ENCODE data around the gene ACTBL2. TPM values are rescaled to one million over a fixed set of nuclear protein-coding genes. Genes with fewer than 3 reads are reported as not detected.

Gene ACTBL2
- total RNA-seq, 3 donors from 2014 or later (not counting 1 experiment from before 2014, with no cell fraction given): not detected

DNA sequence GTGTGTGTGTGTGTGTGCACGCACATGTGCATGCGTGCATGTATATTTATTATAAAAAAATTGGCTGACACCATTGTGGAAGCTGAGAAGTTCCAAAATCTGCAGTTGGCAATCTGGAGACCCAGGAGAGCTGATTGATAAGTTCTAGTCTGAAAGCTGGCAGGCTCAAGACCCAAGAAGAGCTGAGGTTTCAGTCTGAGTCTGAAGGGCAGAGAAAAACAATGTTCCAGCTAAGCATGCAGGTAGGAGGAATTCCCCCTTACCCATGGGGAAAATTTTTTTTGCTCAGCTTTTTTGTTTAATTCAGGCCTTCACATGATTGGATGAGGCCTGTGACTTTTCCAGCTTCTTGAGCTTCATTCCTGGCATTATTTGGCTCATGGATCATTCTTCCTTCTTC lies 31.2 kb upstream of the ACTBL2 start:
- no peaks in the 10 kb centered on the region for H3K4me1 ChIP-seq (ENCODE audit: control insufficient read depth, insufficient read depth, low read length)
- DNase-seq: no peak
- H3K4me1 Mint-ChIP-seq: no peaks in the 10 kb centered on the region
- intact Hi-C loops (cut with micrococcal nuclease): no loop called here
- 86% methylated on average over 2 of the region's 2 CpGs for WGBS (ENCODE audit: insufficient coverage)
- H3K27me3 ChIP-seq (ENCODE audit: control insufficient read depth, insufficient read depth, low read length): no peaks in the 10 kb centered on the region
- H3K36me3 ChIP-seq (ENCODE audit: control insufficient read depth, insufficient read depth, low read length): no peaks in the 10 kb centered on the region
- H3K9me3 ChIP-seq (ENCODE audit: control insufficient read depth, insufficient read depth, low read length): no peaks in the 10 kb centered on the region
- no peak overlapping the region for H3K4me3 ChIP-seq (ENCODE audit: low read length)
- peaks cover 8 to 17% of the 10 kb centered on the region in 2 donors for H3K27me3 Mint-ChIP-seq (ENCODE audit: low read depth in 2 of 2)
- H3K27ac Mint-ChIP-seq: no peak overlapping the region
- ATAC-seq: no peak
- H3K27ac ChIP-seq (ENCODE audit: low read length): no peak overlapping the region
- H3K9me3 Mint-ChIP-seq: peaks cover 0 to 2% of the 10 kb centered on the region in 2 donors
- no peaks in the 10 kb centered on the region for H3K36me3 Mint-ChIP-seq
- TF ChIP-seq, protein P1, sequence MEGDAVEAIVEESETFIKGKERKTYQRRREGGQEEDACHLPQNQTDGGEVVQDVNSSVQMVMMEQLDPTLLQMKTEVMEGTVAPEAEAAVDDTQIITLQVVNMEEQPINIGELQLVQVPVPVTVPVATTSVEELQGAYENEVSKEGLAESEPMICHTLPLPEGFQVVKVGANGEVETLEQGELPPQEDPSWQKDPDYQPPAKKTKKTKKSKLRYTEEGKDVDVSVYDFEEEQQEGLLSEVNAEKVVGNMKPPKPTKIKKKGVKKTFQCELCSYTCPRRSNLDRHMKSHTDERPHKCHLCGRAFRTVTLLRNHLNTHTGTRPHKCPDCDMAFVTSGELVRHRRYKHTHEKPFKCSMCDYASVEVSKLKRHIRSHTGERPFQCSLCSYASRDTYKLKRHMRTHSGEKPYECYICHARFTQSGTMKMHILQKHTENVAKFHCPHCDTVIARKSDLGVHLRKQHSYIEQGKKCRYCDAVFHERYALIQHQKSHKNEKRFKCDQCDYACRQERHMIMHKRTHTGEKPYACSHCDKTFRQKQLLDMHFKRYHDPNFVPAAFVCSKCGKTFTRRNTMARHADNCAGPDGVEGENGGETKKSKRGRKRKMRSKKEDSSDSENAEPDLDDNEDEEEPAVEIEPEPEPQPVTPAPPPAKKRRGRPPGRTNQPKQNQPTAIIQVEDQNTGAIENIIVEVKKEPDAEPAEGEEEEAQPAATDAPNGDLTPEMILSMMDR (IDR thresholded peaks at IDR 0.05): no peak
- H3K4me3 Mint-ChIP-seq: no peak overlapping the region

DNA sequence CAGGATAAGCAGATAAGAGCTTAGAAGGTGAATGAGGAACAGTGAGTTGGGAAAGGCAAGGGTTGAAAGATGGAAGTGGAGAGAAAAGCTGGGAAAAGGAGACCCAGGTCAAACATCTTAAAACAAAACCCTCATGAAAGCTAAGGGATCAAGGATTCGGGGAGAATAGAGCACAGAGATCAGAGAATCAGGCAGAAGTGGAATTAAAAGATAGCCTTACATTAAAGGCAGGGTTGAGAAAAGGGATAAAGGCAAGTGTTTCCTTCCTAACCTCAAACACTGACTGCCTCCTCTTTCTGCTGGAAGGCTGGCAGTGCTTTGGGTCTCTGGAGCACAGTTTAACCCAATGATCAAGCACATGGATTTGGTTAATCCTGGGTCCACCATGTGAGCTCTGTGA lies 28.7 kb upstream of the ACTBL2 start:
- H3K27ac Mint-ChIP-seq: no peak overlapping the region
- H3K27me3 ChIP-seq (ENCODE audit: control insufficient read depth, insufficient read depth, low read length): no peaks in the 10 kb centered on the region
- no peaks in the 10 kb centered on the region for H3K4me1 Mint-ChIP-seq

DNA sequence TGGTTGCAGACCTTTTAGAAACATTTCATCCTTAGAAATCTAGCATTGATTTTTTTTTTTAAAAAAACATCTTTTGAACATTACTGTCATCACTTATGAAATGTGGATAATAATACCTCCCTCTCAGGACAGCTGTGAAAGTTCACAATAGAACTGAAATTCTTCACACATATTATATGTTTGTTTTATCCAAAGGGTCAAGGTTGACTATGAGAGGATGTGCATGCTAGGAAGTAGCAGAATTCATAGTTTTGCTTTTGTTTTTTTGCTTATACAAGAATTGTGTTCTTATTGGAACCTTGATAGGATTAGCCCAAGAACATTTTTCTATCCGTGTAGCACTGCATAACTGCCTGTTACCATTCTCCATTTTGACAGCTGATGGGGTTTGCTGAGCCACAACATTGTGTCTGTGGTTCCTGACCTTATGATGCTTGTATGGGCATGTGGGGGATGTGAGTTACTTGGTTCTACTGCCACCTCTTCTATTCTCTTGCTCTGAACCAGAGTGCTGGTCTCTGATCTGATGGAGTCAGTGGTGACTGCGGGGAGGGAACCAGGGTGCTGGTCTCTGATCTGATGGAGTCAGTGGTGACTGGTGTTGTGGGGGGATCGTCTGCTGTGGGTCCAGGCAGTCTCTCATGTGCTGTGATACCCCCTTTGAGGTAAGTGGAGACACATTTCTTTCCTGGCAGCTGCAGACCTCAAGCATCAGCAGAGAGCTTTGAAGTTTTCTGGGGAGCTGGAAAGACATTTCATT lies 27.1 kb upstream of the ACTBL2 start:
- H3K27me3 Mint-ChIP-seq (ENCODE audit: low read depth in 2 of 2): peaks cover 8 to 17% of the 10 kb centered on the region in 2 donors
- H3K9me3 Mint-ChIP-seq: no peaks in the 10 kb centered on the region
- TF ChIP-seq, protein P1 (IDR thresholded peaks at IDR 0.05): no peak
- Histone ChIP-seq H3K27ac (ENCODE audit: low read length) (no peak overlapping the region), H3K4me3 (ENCODE audit: low read length) (no peak overlapping the region), H3K9me3 (ENCODE audit: control insufficient read depth, insufficient read depth, low read length) (no peaks in the 10 kb centered on the region), H3K36me3 (ENCODE audit: control insufficient read depth, insufficient read depth, low read length) (no peaks in the 10 kb centered on the region), H3K4me1 (ENCODE audit: control insufficient read depth, insufficient read depth, low read length) (no peaks in the 10 kb centered on the region), H3K27me3 (ENCODE audit: control insufficient read depth, insufficient read depth, low read length) (no peaks in the 10 kb centered on the region)
- H3K36me3 Mint-ChIP-seq: no peaks in the 10 kb centered on the region
- DNase-seq: no peak
- H3K4me3 Mint-ChIP-seq: no peak overlapping the region
- no peak for ATAC-seq
- intact Hi-C loops (cut with micrococcal nuclease): no loop called here
- H3K27ac Mint-ChIP-seq: no peak overlapping the region
- no peaks in the 10 kb centered on the region for H3K4me1 Mint-ChIP-seq
- WGBS (ENCODE audit: insufficient coverage): 42% methylated on average over 3 of the region's 3 CpGs

More for the DNA sequence above, 28.7 kb upstream of the ACTBL2 start:
- intact Hi-C loops (cut with micrococcal nuclease): no loop called here
- Histone ChIP-seq H3K36me3 (ENCODE audit: control insufficient read depth, insufficient read depth, low read length) (no peaks in the 10 kb centered on the region), H3K4me3 (ENCODE audit: low read length) (no peak overlapping the region), H3K9me3 (ENCODE audit: control insufficient read depth, insufficient read depth, low read length) (no peaks in the 10 kb centered on the region), H3K4me1 (ENCODE audit: control insufficient read depth, insufficient read depth, low read length) (no peaks in the 10 kb centered on the region), H3K27ac (ENCODE audit: low read length) (no peak overlapping the region)
- H3K4me3 Mint-ChIP-seq: no peak overlapping the region
- ATAC-seq (no peak), DNase-seq (no peak)
- TF ChIP-seq, protein P1 (IDR thresholded peaks at IDR 0.05): no peak
- H3K27me3 Mint-ChIP-seq (ENCODE audit: low read depth in 2 of 2): peaks cover 8 to 17% of the 10 kb centered on the region in 2 donors
- H3K9me3 Mint-ChIP-seq: no peaks in the 10 kb centered on the region
- H3K36me3 Mint-ChIP-seq: no peaks in the 10 kb centered on the region
- WGBS (ENCODE audit: insufficient coverage): no CpG with 5 or more reads among the region's 1 CpG

DNA sequence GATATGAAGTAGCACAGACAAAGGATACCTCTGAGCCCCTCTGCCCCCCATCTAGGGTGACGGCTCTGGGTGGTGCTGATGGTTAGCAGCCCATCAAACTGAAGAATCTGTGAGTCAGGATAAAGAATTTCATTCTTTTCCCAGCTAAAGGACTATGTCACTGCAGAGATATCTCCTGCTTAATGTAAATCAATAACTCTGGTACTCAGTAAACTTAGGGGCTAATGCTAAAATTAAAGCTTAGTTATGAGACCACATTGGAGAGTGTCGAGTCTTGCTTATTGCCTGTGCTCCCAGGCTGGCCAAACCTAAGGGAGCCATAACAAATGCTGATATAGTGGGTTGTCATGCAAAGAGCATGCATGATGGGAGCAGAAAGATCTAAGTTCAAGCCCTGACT lies 25.6 kb upstream of the ACTBL2 start:
- H3K36me3 Mint-ChIP-seq: no peaks in the 10 kb centered on the region
- no peak for ATAC-seq
- no peak overlapping the region for H3K4me3 Mint-ChIP-seq

More for the DNA sequence above, 25.6 kb upstream of the ACTBL2 start:
- Mint-ChIP-seq H3K4me1 (no peaks in the 10 kb centered on the region), H3K9me3 (no peaks in the 10 kb centered on the region), H3K27me3 (ENCODE audit: low read depth in 2 of 2) (peaks cover 8 to 17% of the 10 kb centered on the region in 2 donors), H3K27ac (no peak overlapping the region)
- no peak for DNase-seq
- 83% methylated on average over 2 of the region's 2 CpGs for WGBS (ENCODE audit: insufficient coverage)
- H3K4me3 ChIP-seq (ENCODE audit: low read length): no peak overlapping the region
- H3K36me3 ChIP-seq (ENCODE audit: control insufficient read depth, insufficient read depth, low read length): no peaks in the 10 kb centered on the region
- TF ChIP-seq, protein P1 (IDR thresholded peaks at IDR 0.05): no peak
- intact Hi-C loops (cut with micrococcal nuclease): no loop called here
- no peak overlapping the region for H3K27ac ChIP-seq (ENCODE audit: low read length)
- H3K4me1 ChIP-seq (ENCODE audit: control insufficient read depth, insufficient read depth, low read length): no peaks in the 10 kb centered on the region
- no peaks in the 10 kb centered on the region for H3K27me3 ChIP-seq (ENCODE audit: control insufficient read depth, insufficient read depth, low read length)
- no peaks in the 10 kb centered on the region for H3K9me3 ChIP-seq (ENCODE audit: control insufficient read depth, insufficient read depth, low read length)

Data from natural killer cell (primary cell).